H9 (cell line): Measurements from ENCODE around the gene MAP3K7. TPM values are rescaled to one million over a fixed set of nuclear protein-coding genes. Genes with fewer than 3 reads are reported as not detected.
"Not testable (repeated sequence)": the region's sequence is repeated elsewhere in the genome, so short reads cannot be mapped to it uniquely, and the experiment has no call there.

Source experiments
- DNase-seq: peaks from one replicate; pipeline ENCODE4 v3.0.0-alpha.2; 2017
- H2AFZ ChIP-seq: one replicate; pipeline ENCODE4 v1.6.1; 2013; ENCODE audit warnings: mild to moderate bottlenecking, low read length, control low read depth, moderate library complexity
- H2AK5ac ChIP-seq: 2 replicates; pipeline ENCODE4 v1.6.1; 2013; ENCODE audit warnings: low read length, control low read depth, mixed read lengths; ENCODE audit not compliant: insufficient read length
- H2BK120ac ChIP-seq: one replicate; pipeline ENCODE4 v1.6.1; 2013; ENCODE audit warnings: low read depth, mild to moderate bottlenecking, low read length, control low read depth, inconsistent platforms; ENCODE audit not compliant: poor library complexity, severe bottlenecking
- H2BK12ac ChIP-seq: 2 replicates; pipeline ENCODE4 v1.6.1; 2013; ENCODE audit warnings: low read length, control low read depth, mixed read lengths, low read depth; ENCODE audit not compliant: insufficient read length
- H2BK15ac ChIP-seq: 2 replicates; pipeline ENCODE4 v1.6.1; 2013; ENCODE audit warnings: low read depth, low read length, control low read depth
- H2BK20ac ChIP-seq: one replicate; pipeline ENCODE4 v1.6.1; 2013; ENCODE audit warnings: low read depth, mild to moderate bottlenecking, low read length, control low read depth, inconsistent platforms; ENCODE audit not compliant: poor library complexity, severe bottlenecking
- H2BK5ac ChIP-seq: 2 replicates; pipeline ENCODE4 v1.6.1; 2013; ENCODE audit warnings: low read length, control low read depth, mixed read lengths; ENCODE audit not compliant: insufficient read length
- H3K14ac ChIP-seq: 2 replicates; pipeline ENCODE4 v1.6.1; 2013; ENCODE audit warnings: low read length, control low read depth; ENCODE audit not compliant: insufficient read depth
- H3K18ac ChIP-seq: 2 replicates; pipeline ENCODE4 v1.6.1; 2013; ENCODE audit warnings: low read depth, mild to moderate bottlenecking, mixed read lengths, low read length, control low read depth; ENCODE audit not compliant: insufficient read length
- H3K23ac ChIP-seq: 2 replicates; pipeline ENCODE4 v1.6.1; 2013; ENCODE audit warnings: low read length, control low read depth, mixed read lengths, low read depth; ENCODE audit not compliant: insufficient read length
- H3K23me2 ChIP-seq: 2 replicates; pipeline ENCODE4 v1.6.1; 2013; ENCODE audit warnings: low read depth, mild to moderate bottlenecking, mixed read lengths, low read length, control low read depth; ENCODE audit not compliant: insufficient read length, poor library complexity, severe bottlenecking
- H3K27ac ChIP-seq: 2 replicates; pipeline ENCODE4 v1.5.1; 2013; ENCODE audit warnings: low read length, control low read depth, mixed read lengths, low read depth; ENCODE audit not compliant: insufficient read length
- H3K27me3 ChIP-seq: 2 replicates; pipeline ENCODE4 v1.6.1; 2013; ENCODE audit warnings: low read length, control low read depth, inconsistent platforms; ENCODE audit not compliant: insufficient read depth
- H3K4ac ChIP-seq: 2 replicates; pipeline ENCODE4 v1.6.1; 2013; ENCODE audit warnings: low read depth, mild to moderate bottlenecking, control low read depth, inconsistent platforms, low read length, moderate library complexity
- H3K4me1 ChIP-seq: 2 replicates; pipeline ENCODE4 v1.6.1; 2013; ENCODE audit warnings: low read length, control low read depth, inconsistent platforms; ENCODE audit not compliant: insufficient read depth
- H3K4me2 ChIP-seq: 2 replicates; pipeline ENCODE4 v1.6.1; 2013; ENCODE audit warnings: low read length, control low read depth, mixed read lengths; ENCODE audit not compliant: insufficient read length, insufficient read depth
- H3K56ac ChIP-seq: 2 replicates; pipeline ENCODE4 v1.6.1; 2013; ENCODE audit warnings: low read depth, mild to moderate bottlenecking, mixed read lengths, low read length, control low read depth; ENCODE audit not compliant: insufficient read length
- H3K79me1 ChIP-seq: 2 replicates; pipeline ENCODE4 v1.6.1; 2013; ENCODE audit warnings: low read depth, mild to moderate bottlenecking, moderate library complexity, low read length, control low read depth, inconsistent platforms; ENCODE audit not compliant: insufficient read depth, poor library complexity, severe bottlenecking
- H3K79me2 ChIP-seq: 2 replicates; pipeline ENCODE4 v1.6.1; 2013; ENCODE audit warnings: low read length, control low read depth, inconsistent platforms; ENCODE audit not compliant: insufficient read depth
- H3K9ac ChIP-seq: 2 replicates; pipeline ENCODE4 v1.6.1; 2013; ENCODE audit warnings: low read length, control low read depth, mixed read lengths; ENCODE audit not compliant: insufficient read length; ENCODE audit errors: extremely low read depth
- H3K9me3 ChIP-seq: one replicate; pipeline ENCODE4 v1.6.1; 2013; ENCODE audit warnings: low read depth, low read length, inconsistent platforms; ENCODE audit not compliant: control insufficient read depth
- H3T11ph ChIP-seq: one replicate; pipeline ENCODE4 v1.6.1; 2013; ENCODE audit warnings: mild to moderate bottlenecking, low read length, control low read depth, inconsistent platforms
- H4K20me1 ChIP-seq: one replicate; pipeline ENCODE4 v1.6.1; 2013; ENCODE audit not compliant: control insufficient read depth, insufficient read length, insufficient read depth
- H4K5ac ChIP-seq: 2 replicates; pipeline ENCODE4 v1.6.1; 2013; ENCODE audit warnings: low read depth, mild to moderate bottlenecking, mixed read lengths, low read length, control low read depth; ENCODE audit not compliant: insufficient read length
- H4K8ac ChIP-seq: replicated peaks from 2 replicates; pipeline ENCODE4 v1.6.1; 2013; ENCODE audit warnings: low read length, control low read depth, mixed read lengths, low read depth; ENCODE audit not compliant: insufficient read length
- H4K91ac ChIP-seq: 2 replicates; pipeline ENCODE4 v1.6.1; 2013; ENCODE audit warnings: low read depth, mild to moderate bottlenecking, moderate library complexity, mixed read lengths, low read length, control low read depth; ENCODE audit not compliant: insufficient read length
- H3K27ac Mint-ChIP-seq, 3 experiments: 2 replicates in 2 of 3; 3 replicates in 1 of 3; pipeline ENCODE4 v1.8.0; 2020 to 2021; ENCODE audit warnings: mixed read lengths in 3 of 3, mild to moderate bottlenecking in 1 of 3, moderate library complexity in 1 of 3
- H3K27me3 Mint-ChIP-seq: 2 replicates; pipeline ENCODE4 v1.8.0; 2021; ENCODE audit warnings: low read depth, mild to moderate bottlenecking, moderate library complexity, mixed read lengths
- H3K36me3 Mint-ChIP-seq, 3 experiments: 2 replicates in 2 of 3; 3 replicates in 1 of 3; pipeline ENCODE4 v1.8.0; 2020 to 2021; ENCODE audit warnings: low read depth in 3 of 3, mixed read lengths in 3 of 3; ENCODE audit not compliant: insufficient read depth in 1 of 3
- H3K4me1 Mint-ChIP-seq, 2 experiments: 2 replicates each; pipeline ENCODE4 v1.8.0; 2020; ENCODE audit warnings: mixed read lengths in 2 of 2
- H3K4me3 Mint-ChIP-seq, 2 experiments: 2 replicates in 1 of 2; 3 replicates in 1 of 2; pipeline ENCODE4 v1.8.0; 2020 to 2021; ENCODE audit warnings: mild to moderate bottlenecking in 2 of 2, mixed read lengths in 2 of 2, moderate library complexity in 1 of 2
- H3K9me3 Mint-ChIP-seq, 2 experiments: 2 replicates in 1 of 2; 3 replicates in 1 of 2; pipeline ENCODE4 v1.8.0; 2020; ENCODE audit warnings: mild to moderate bottlenecking in 2 of 2, mixed read lengths in 2 of 2, moderate library complexity in 1 of 2
- WGBS: extraction: QIAGEN DNeasy Blood & Tissue Kit; methylation state at CpG from one replicate; pipeline ENCODE4 v1.1.7; 2013; ENCODE audit warnings: missing lambda C conversion rate, low lambda C conversion rate, mixed read lengths; ENCODE audit not compliant: insufficient read length; ENCODE audit errors: extremely low coverage; 5-methylcytosine and 5-hydroxymethylcytosine counted together
- total RNA-seq: library from RNA; stranded (reverse); gene quantifications from 2 replicates; pipeline ENCODE4 v1.2.1, GENCODE V29; 2021

MAP3K7 gene
- total RNA-seq, 1 experiment from 2014 or later = 31.3 TPM

GRCh38 chr6:90562341-90562740, 24.5 kb downstream of the MAP3K7 start:
- not testable (repeated sequence) for H2AFZ ChIP-seq, H3K27ac Mint-ChIP-seq, H3K18ac ChIP-seq, H3K4me3 Mint-ChIP-seq, H4K8ac ChIP-seq, H3K23me2 ChIP-seq, H4K20me1 ChIP-seq, H3K23ac ChIP-seq, H2BK5ac ChIP-seq, H4K5ac ChIP-seq, H3K9ac ChIP-seq, H3K79me1 ChIP-seq, H3K4me1 ChIP-seq, H2BK120ac ChIP-seq, H3K27me3 ChIP-seq, H3K4me1 Mint-ChIP-seq, H3K14ac ChIP-seq, H3K9me3 ChIP-seq, H2BK15ac ChIP-seq, DNase-seq, H2BK20ac ChIP-seq, H3K27ac ChIP-seq, H3K79me2 ChIP-seq, H2BK12ac ChIP-seq, H4K91ac ChIP-seq, H3K27me3 Mint-ChIP-seq, H3K4me2 ChIP-seq, H2AK5ac ChIP-seq, H3K56ac ChIP-seq, H3T11ph ChIP-seq, H3K4ac ChIP-seq
- Mint-ChIP-seq H3K9me3 (peaks cover 15 to 18% of the 10 kb centered on the region in 2 experiments), H3K36me3 (peaks cover 49 to 75% (median 72%) of the 10 kb centered on the region in 3 experiments)
- no CpG with 5 or more reads among the region's 9 CpGs for WGBS
